H9 (cell line): ENCODE measurements around the gene ANGEL1. TPM values are rescaled to one million over a fixed set of nuclear protein-coding genes. Genes with fewer than 3 reads are reported as not detected.

Experiments used
- DNase-seq: peaks from one replicate; pipeline ENCODE4 v3.0.0-alpha.2; 2017
- H2AFZ ChIP-seq: one replicate; pipeline ENCODE4 v1.6.1; 2013; ENCODE audit warnings: mild to moderate bottlenecking, low read length, control low read depth, moderate library complexity
- H2AK5ac ChIP-seq: 2 replicates; pipeline ENCODE4 v1.6.1; 2013; ENCODE audit warnings: low read length, control low read depth, mixed read lengths; ENCODE audit not compliant: insufficient read length
- H2BK120ac ChIP-seq: one replicate; pipeline ENCODE4 v1.6.1; 2013; ENCODE audit warnings: low read depth, mild to moderate bottlenecking, low read length, control low read depth, inconsistent platforms; ENCODE audit not compliant: poor library complexity, severe bottlenecking
- H2BK12ac ChIP-seq: 2 replicates; pipeline ENCODE4 v1.6.1; 2013; ENCODE audit warnings: low read length, control low read depth, mixed read lengths, low read depth; ENCODE audit not compliant: insufficient read length
- H2BK15ac ChIP-seq: 2 replicates; pipeline ENCODE4 v1.6.1; 2013; ENCODE audit warnings: low read depth, low read length, control low read depth
- H2BK20ac ChIP-seq: one replicate; pipeline ENCODE4 v1.6.1; 2013; ENCODE audit warnings: low read depth, mild to moderate bottlenecking, low read length, control low read depth, inconsistent platforms; ENCODE audit not compliant: poor library complexity, severe bottlenecking
- H2BK5ac ChIP-seq: 2 replicates; pipeline ENCODE4 v1.6.1; 2013; ENCODE audit warnings: low read length, control low read depth, mixed read lengths; ENCODE audit not compliant: insufficient read length
- H3K14ac ChIP-seq: 2 replicates; pipeline ENCODE4 v1.6.1; 2013; ENCODE audit warnings: low read length, control low read depth; ENCODE audit not compliant: insufficient read depth
- H3K18ac ChIP-seq: 2 replicates; pipeline ENCODE4 v1.6.1; 2013; ENCODE audit warnings: low read depth, mild to moderate bottlenecking, mixed read lengths, low read length, control low read depth; ENCODE audit not compliant: insufficient read length
- H3K23ac ChIP-seq: 2 replicates; pipeline ENCODE4 v1.6.1; 2013; ENCODE audit warnings: low read length, control low read depth, mixed read lengths, low read depth; ENCODE audit not compliant: insufficient read length
- H3K23me2 ChIP-seq: 2 replicates; pipeline ENCODE4 v1.6.1; 2013; ENCODE audit warnings: low read depth, mild to moderate bottlenecking, mixed read lengths, low read length, control low read depth; ENCODE audit not compliant: insufficient read length, poor library complexity, severe bottlenecking
- H3K27ac ChIP-seq: 2 replicates; pipeline ENCODE4 v1.5.1; 2013; ENCODE audit warnings: low read length, control low read depth, mixed read lengths, low read depth; ENCODE audit not compliant: insufficient read length
- H3K27me3 ChIP-seq: 2 replicates; pipeline ENCODE4 v1.6.1; 2013; ENCODE audit warnings: low read length, control low read depth, inconsistent platforms; ENCODE audit not compliant: insufficient read depth
- H3K4ac ChIP-seq: 2 replicates; pipeline ENCODE4 v1.6.1; 2013; ENCODE audit warnings: low read depth, mild to moderate bottlenecking, control low read depth, inconsistent platforms, low read length, moderate library complexity
- H3K4me1 ChIP-seq: 2 replicates; pipeline ENCODE4 v1.6.1; 2013; ENCODE audit warnings: low read length, control low read depth, inconsistent platforms; ENCODE audit not compliant: insufficient read depth
- H3K4me2 ChIP-seq: 2 replicates; pipeline ENCODE4 v1.6.1; 2013; ENCODE audit warnings: low read length, control low read depth, mixed read lengths; ENCODE audit not compliant: insufficient read length, insufficient read depth
- H3K56ac ChIP-seq: 2 replicates; pipeline ENCODE4 v1.6.1; 2013; ENCODE audit warnings: low read depth, mild to moderate bottlenecking, mixed read lengths, low read length, control low read depth; ENCODE audit not compliant: insufficient read length
- H3K79me1 ChIP-seq: 2 replicates; pipeline ENCODE4 v1.6.1; 2013; ENCODE audit warnings: low read depth, mild to moderate bottlenecking, moderate library complexity, low read length, control low read depth, inconsistent platforms; ENCODE audit not compliant: insufficient read depth, poor library complexity, severe bottlenecking
- H3K79me2 ChIP-seq: 2 replicates; pipeline ENCODE4 v1.6.1; 2013; ENCODE audit warnings: low read length, control low read depth, inconsistent platforms; ENCODE audit not compliant: insufficient read depth
- H3K9ac ChIP-seq: 2 replicates; pipeline ENCODE4 v1.6.1; 2013; ENCODE audit warnings: low read length, control low read depth, mixed read lengths; ENCODE audit not compliant: insufficient read length; ENCODE audit errors: extremely low read depth
- H3K9me3 ChIP-seq: one replicate; pipeline ENCODE4 v1.6.1; 2013; ENCODE audit warnings: low read depth, low read length, inconsistent platforms; ENCODE audit not compliant: control insufficient read depth
- H3T11ph ChIP-seq: one replicate; pipeline ENCODE4 v1.6.1; 2013; ENCODE audit warnings: mild to moderate bottlenecking, low read length, control low read depth, inconsistent platforms
- H4K20me1 ChIP-seq: one replicate; pipeline ENCODE4 v1.6.1; 2013; ENCODE audit not compliant: control insufficient read depth, insufficient read length, insufficient read depth
- H4K5ac ChIP-seq: 2 replicates; pipeline ENCODE4 v1.6.1; 2013; ENCODE audit warnings: low read depth, mild to moderate bottlenecking, mixed read lengths, low read length, control low read depth; ENCODE audit not compliant: insufficient read length
- H4K8ac ChIP-seq: replicated peaks from 2 replicates; pipeline ENCODE4 v1.6.1; 2013; ENCODE audit warnings: low read length, control low read depth, mixed read lengths, low read depth; ENCODE audit not compliant: insufficient read length
- H4K91ac ChIP-seq: 2 replicates; pipeline ENCODE4 v1.6.1; 2013; ENCODE audit warnings: low read depth, mild to moderate bottlenecking, moderate library complexity, mixed read lengths, low read length, control low read depth; ENCODE audit not compliant: insufficient read length
- H3K27ac Mint-ChIP-seq, 3 experiments: 2 replicates in 2 of 3; 3 replicates in 1 of 3; pipeline ENCODE4 v1.8.0; 2020 to 2021; ENCODE audit warnings: mixed read lengths in 3 of 3, mild to moderate bottlenecking in 1 of 3, moderate library complexity in 1 of 3
- H3K27me3 Mint-ChIP-seq: 2 replicates; pipeline ENCODE4 v1.8.0; 2021; ENCODE audit warnings: low read depth, mild to moderate bottlenecking, moderate library complexity, mixed read lengths
- H3K36me3 Mint-ChIP-seq, 3 experiments: 2 replicates in 2 of 3; 3 replicates in 1 of 3; pipeline ENCODE4 v1.8.0; 2020 to 2021; ENCODE audit warnings: low read depth in 3 of 3, mixed read lengths in 3 of 3; ENCODE audit not compliant: insufficient read depth in 1 of 3
- H3K4me1 Mint-ChIP-seq, 2 experiments: 2 replicates each; pipeline ENCODE4 v1.8.0; 2020; ENCODE audit warnings: mixed read lengths in 2 of 2
- H3K4me3 Mint-ChIP-seq, 2 experiments: 2 replicates in 1 of 2; 3 replicates in 1 of 2; pipeline ENCODE4 v1.8.0; 2020 to 2021; ENCODE audit warnings: mild to moderate bottlenecking in 2 of 2, mixed read lengths in 2 of 2, moderate library complexity in 1 of 2
- H3K9me3 Mint-ChIP-seq, 2 experiments: 2 replicates in 1 of 2; 3 replicates in 1 of 2; pipeline ENCODE4 v1.8.0; 2020; ENCODE audit warnings: mild to moderate bottlenecking in 2 of 2, mixed read lengths in 2 of 2, moderate library complexity in 1 of 2
- CTCF ChIP-seq: fragments of 200-600 bp; sonication (generic); conservative IDR thresholded peaks from 3 replicates; pipeline ENCODE4 v1.8.0; 2021; ENCODE audit warnings: antibody characterized with exemption, mild to moderate bottlenecking
- WGBS: extraction: QIAGEN DNeasy Blood & Tissue Kit; methylation state at CpG from one replicate; pipeline ENCODE4 v1.1.7; 2013; ENCODE audit warnings: missing lambda C conversion rate, low lambda C conversion rate, mixed read lengths; ENCODE audit not compliant: insufficient read length; ENCODE audit errors: extremely low coverage; 5-methylcytosine and 5-hydroxymethylcytosine counted together
- total RNA-seq: library from RNA; stranded (reverse); gene quantifications from 2 replicates; pipeline ENCODE4 v1.2.1, GENCODE V29; 2021

ANGEL1 gene
- total RNA-seq, 1 experiment from 2014 or later: 21.5 TPM

DNA sequence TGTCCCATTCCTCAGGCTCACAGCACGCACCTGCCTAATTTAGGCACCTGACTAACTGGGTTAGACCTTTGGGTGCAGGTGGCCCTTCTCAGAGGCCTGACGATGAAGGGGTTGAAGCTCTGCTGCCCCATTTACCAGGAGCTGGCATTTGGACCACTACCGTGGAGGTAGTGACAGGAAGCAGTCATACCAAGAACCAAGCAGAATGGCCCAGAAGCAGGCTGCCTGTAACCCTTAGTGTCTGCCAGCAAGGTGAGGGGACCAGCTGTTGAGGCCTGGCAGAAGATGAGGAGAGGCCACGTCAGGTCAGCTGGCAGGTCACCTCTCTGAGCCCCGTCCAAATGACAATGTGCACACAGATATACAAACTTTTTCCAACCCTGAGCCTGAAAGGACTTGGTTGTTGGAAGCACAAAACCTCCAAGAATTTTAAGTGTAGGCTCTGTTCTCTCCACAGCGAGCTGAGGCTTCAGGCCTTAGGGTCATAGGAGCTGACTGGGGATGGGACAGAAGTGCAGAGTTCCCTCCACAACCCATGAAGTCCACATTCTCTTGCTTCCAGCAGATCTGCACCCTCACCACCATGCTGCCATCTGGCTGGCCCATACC lies 28.3 kb downstream of the ANGEL1 start:
- TF ChIP-seq CTCF: no peak
- Histone ChIP-seq H3K23ac (no peak overlapping the region), H2BK120ac (no peak overlapping the region), H3K14ac (no peak overlapping the region), H3K27me3 (no peaks in the 10 kb centered on the region), H3K27ac (no peak overlapping the region), H3K9me3 (no peaks in the 10 kb centered on the region), H2BK20ac (no peak overlapping the region), H3T11ph (no peak overlapping the region), H3K18ac (no peak overlapping the region), H2BK5ac (no peak overlapping the region), H4K91ac (no peak overlapping the region), H2AFZ (no peak overlapping the region), H3K79me2 (no peaks in the 10 kb centered on the region), H2BK15ac (no peak overlapping the region), H3K9ac (no peak overlapping the region), H3K4me2 (no peak overlapping the region), H4K20me1 (no peaks in the 10 kb centered on the region), H2AK5ac (no peak overlapping the region), H4K5ac (no peak overlapping the region), H3K4me1 (no peaks in the 10 kb centered on the region), H3K79me1 (no peaks in the 10 kb centered on the region), H2BK12ac (no peak overlapping the region), H4K8ac (no peak overlapping the region), H3K23me2 (no peaks in the 10 kb centered on the region), H3K4ac (no peak overlapping the region), H3K56ac (no peak overlapping the region)
- DNase-seq: no peak
- H3K36me3 Mint-ChIP-seq: peaks cover 22 to 62% (median 39%) of the 10 kb centered on the region in 3 experiments; a peak in 6 of 7 replicates
- H3K4me1 Mint-ChIP-seq: peaks cover 3 to 5% of the 10 kb centered on the region in 2 experiments; a peak in 2 of 4 replicates
- no CpG with 5 or more reads among the region's 6 CpGs for WGBS
- H3K4me3 Mint-ChIP-seq: no peak overlapping the region
- no peak overlapping the region for H3K27ac Mint-ChIP-seq
- no peaks in the 10 kb centered on the region for H3K9me3 Mint-ChIP-seq
- H3K27me3 Mint-ChIP-seq: no peaks in the 10 kb centered on the region; the same call in 1 of the 2 replicates
